ENCODE results near the gene MAP3K3. TPM values are rescaled to one million over a fixed set of nuclear protein-coding genes. Genes with fewer than 3 reads are reported as not detected.

Gene MAP3K3
- total RNA-seq, 1 donor = 51.0 TPM

DNA sequence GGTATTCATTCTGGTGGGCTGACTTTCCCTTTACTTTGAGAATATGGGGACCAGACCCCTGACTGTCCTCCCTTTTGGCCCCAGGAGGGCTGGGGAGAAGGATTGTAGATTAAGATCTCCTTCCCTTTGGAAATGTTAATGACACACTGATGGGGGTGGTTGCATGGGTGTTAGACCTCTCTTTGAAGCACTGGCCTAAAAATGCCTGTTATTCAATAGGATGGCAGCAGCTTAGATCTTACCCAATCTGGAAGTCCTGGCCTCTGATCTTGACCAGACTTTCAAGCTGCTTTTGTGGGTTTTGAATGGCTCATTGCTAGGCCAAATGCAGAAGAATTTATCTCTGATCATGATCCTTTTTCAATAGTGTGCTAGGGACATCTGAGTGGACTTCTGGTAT, 25.7 kb downstream of the MAP3K3 start:
- Histone ChIP-seq H3K4me1 (ENCODE audit: insufficient read depth, low read length) (peaks cover 8% of the 10 kb centered on the region), H3K79me2 (ENCODE audit: insufficient read depth, low read length) (peaks cover 3% of the 10 kb centered on the region), H2AFZ (ENCODE audit: low read length) (no peak overlapping the region), H3K4me2 (ENCODE audit: insufficient read depth, low read length) (no peak overlapping the region), H3K9me3 (ENCODE audit: low read depth, low read length) (no peaks in the 10 kb centered on the region), H3K27me3 (ENCODE audit: insufficient read depth, low read length) (no peaks in the 10 kb centered on the region), H4K20me1 (ENCODE audit: insufficient read depth, low read length) (peaks cover 8% of the 10 kb centered on the region), H3K4me3 (ENCODE audit: insufficient read depth, low read length) (no peak overlapping the region), H3K27ac (ENCODE audit: low read depth, low read length) (no peak overlapping the region), H3K36me3 (ENCODE audit: insufficient read depth, low read length) (peaks cover 14% of the 10 kb centered on the region)
- TF ChIP-seq, protein P1, sequence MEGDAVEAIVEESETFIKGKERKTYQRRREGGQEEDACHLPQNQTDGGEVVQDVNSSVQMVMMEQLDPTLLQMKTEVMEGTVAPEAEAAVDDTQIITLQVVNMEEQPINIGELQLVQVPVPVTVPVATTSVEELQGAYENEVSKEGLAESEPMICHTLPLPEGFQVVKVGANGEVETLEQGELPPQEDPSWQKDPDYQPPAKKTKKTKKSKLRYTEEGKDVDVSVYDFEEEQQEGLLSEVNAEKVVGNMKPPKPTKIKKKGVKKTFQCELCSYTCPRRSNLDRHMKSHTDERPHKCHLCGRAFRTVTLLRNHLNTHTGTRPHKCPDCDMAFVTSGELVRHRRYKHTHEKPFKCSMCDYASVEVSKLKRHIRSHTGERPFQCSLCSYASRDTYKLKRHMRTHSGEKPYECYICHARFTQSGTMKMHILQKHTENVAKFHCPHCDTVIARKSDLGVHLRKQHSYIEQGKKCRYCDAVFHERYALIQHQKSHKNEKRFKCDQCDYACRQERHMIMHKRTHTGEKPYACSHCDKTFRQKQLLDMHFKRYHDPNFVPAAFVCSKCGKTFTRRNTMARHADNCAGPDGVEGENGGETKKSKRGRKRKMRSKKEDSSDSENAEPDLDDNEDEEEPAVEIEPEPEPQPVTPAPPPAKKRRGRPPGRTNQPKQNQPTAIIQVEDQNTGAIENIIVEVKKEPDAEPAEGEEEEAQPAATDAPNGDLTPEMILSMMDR (IDR thresholded peaks at IDR 0.05; ENCODE audit: extremely low read depth, low read depth, low read length) = no peak
- no peak for DNase-seq (ENCODE audit: insufficient read length, low spot score, missing footprints)

- Histone ChIP-seq H3K4me1 (ENCODE audit: insufficient read depth, low read length) (peaks cover 8% of the 10 kb centered on the region), H3K27ac (ENCODE audit: low read depth, low read length) (no peak overlapping the region), H3K27me3 (ENCODE audit: insufficient read depth, low read length) (no peaks in the 10 kb centered on the region), H3K9me3 (ENCODE audit: low read depth, low read length) (no peaks in the 10 kb centered on the region), H4K20me1 (ENCODE audit: insufficient read depth, low read length) (peaks cover 8% of the 10 kb centered on the region), H3K79me2 (ENCODE audit: insufficient read depth, low read length) (peaks cover 3% of the 10 kb centered on the region), H3K4me2 (ENCODE audit: insufficient read depth, low read length) (no peak overlapping the region), H3K4me3 (ENCODE audit: insufficient read depth, low read length) (no peak overlapping the region), H2AFZ (ENCODE audit: low read length) (no peak overlapping the region), H3K36me3 (ENCODE audit: insufficient read depth, low read length) (peaks cover 16% of the 10 kb centered on the region)
- TF ChIP-seq, protein P1 (IDR thresholded peaks at IDR 0.05; ENCODE audit: extremely low read depth, low read depth, low read length) = no peak
- no peak for DNase-seq (ENCODE audit: insufficient read length, low spot score, missing footprints)
Observed at GRCh38 chr17:63649813-63650212, 27.6 kb downstream of the MAP3K3 start.

- Histone ChIP-seq H3K4me2 (ENCODE audit: insufficient read depth, low read length) (no peak overlapping the region), H3K4me3 (ENCODE audit: insufficient read depth, low read length) (no peak overlapping the region), H4K20me1 (ENCODE audit: insufficient read depth, low read length) (no peaks in the 10 kb centered on the region), H3K27ac (ENCODE audit: low read depth, low read length) (no peak overlapping the region), H2AFZ (ENCODE audit: low read length) (no peak overlapping the region), H3K4me1 (ENCODE audit: insufficient read depth, low read length) (peaks cover 5% of the 10 kb centered on the region), H3K9me3 (ENCODE audit: low read depth, low read length) (no peaks in the 10 kb centered on the region), H3K27me3 (ENCODE audit: insufficient read depth, low read length) (no peaks in the 10 kb centered on the region), H3K36me3 (ENCODE audit: insufficient read depth, low read length) (peaks cover 7% of the 10 kb centered on the region), H3K79me2 (ENCODE audit: insufficient read depth, low read length) (peaks cover 3% of the 10 kb centered on the region)
- TF ChIP-seq, protein P1 (IDR thresholded peaks at IDR 0.05; ENCODE audit: extremely low read depth, low read depth, low read length) = no peak
- DNase-seq (ENCODE audit: insufficient read length, low spot score, missing footprints) = no peak
Observed at GRCh38 chr17:63652106-63652505, 29.9 kb downstream of the MAP3K3 start.

- Histone ChIP-seq H3K4me1 (ENCODE audit: insufficient read depth, low read length) (no peaks in the 10 kb centered on the region), H3K9me3 (ENCODE audit: low read depth, low read length) (no peaks in the 10 kb centered on the region), H3K4me3 (ENCODE audit: insufficient read depth, low read length) (no peak overlapping the region), H2AFZ (ENCODE audit: low read length) (no peak overlapping the region), H3K4me2 (ENCODE audit: insufficient read depth, low read length) (no peak overlapping the region), H3K79me2 (ENCODE audit: insufficient read depth, low read length) (peaks cover 3% of the 10 kb centered on the region), H3K36me3 (ENCODE audit: insufficient read depth, low read length) (peaks cover 10% of the 10 kb centered on the region), H3K27ac (ENCODE audit: low read depth, low read length) (no peak overlapping the region), H3K27me3 (ENCODE audit: insufficient read depth, low read length) (no peaks in the 10 kb centered on the region), H4K20me1 (ENCODE audit: insufficient read depth, low read length) (no peaks in the 10 kb centered on the region)
- TF ChIP-seq, protein P1 (IDR thresholded peaks at IDR 0.05; ENCODE audit: extremely low read depth, low read depth, low read length) = no peak
- DNase-seq (ENCODE audit: insufficient read length, low spot score, missing footprints) = no peak
Observed at GRCh38 chr17:63653050-63653449, 30.8 kb downstream of the MAP3K3 start.
